HG02970 (cell line): ENCODE data around the gene FAM20A.
"Not testable (repeated sequence)": the region's sequence is repeated elsewhere in the genome, so short reads cannot be mapped to it uniquely, and the experiment has no call there.

Experiments used
- ATAC-seq: cut with Tn5 transposase; IDR thresholded peaks from one replicate; pipeline ENCODE4 v1.9.1; 2021; ENCODE audit warnings: mild to moderate bottlenecking, moderate library complexity, moderate number of reproducible peaks; ENCODE audit not compliant: unreplicated experiment, low FRiP score

FAM20A gene

DNA sequence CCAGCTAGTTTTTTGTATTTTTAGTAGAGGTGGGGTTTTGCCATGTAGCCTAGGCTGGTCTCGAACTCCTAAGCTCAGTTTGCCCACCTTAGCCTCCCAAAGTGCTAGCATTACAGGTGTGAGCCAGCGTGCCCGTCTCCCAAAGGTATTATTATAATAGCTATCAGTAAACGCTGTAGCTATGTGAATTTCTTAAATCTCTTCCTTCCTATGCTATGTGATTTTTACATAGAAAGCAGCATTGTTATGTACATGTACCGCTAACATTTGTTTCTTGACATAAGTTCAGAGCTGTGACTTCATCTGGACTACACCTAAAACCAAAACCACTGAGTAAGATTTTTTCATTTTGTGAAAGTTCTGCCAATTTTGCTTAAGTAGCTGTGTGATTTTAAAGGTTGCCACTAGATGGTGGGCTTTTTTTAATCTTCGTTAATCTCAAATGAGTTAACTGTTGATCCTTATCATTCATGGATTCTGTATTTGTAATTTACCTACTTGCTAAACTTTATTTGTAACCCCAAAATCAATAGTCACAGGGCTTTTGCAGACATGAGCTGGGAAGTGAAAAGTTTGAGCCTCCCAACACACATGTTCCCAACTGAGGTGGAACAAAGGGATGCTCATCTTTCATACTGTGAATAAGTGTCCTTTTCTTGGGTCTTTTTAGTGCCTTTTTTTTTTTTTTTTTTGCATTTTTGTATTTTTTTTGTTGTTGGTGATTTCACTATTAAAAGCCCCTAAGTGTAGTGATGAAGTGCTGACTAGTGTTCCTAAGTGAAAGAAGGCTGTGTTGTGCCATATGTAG, 67.1 kb downstream of the FAM20A start:
- no peak for ATAC-seq

- no peak for ATAC-seq
These were observed 68.3 kb downstream of the FAM20A start for GRCh38 chr17:68532826-68533225.

GRCh38 chr17:68531252-68531651, 69.9 kb downstream of the FAM20A start:
- ATAC-seq = no peak

GRCh38 chr17:68527314-68527713, 73.9 kb downstream of the FAM20A start:
- no peak for ATAC-seq

GRCh38 chr17:68526548-68526947, 74.6 kb downstream of the FAM20A start:
- ATAC-seq = no peak

DNA sequence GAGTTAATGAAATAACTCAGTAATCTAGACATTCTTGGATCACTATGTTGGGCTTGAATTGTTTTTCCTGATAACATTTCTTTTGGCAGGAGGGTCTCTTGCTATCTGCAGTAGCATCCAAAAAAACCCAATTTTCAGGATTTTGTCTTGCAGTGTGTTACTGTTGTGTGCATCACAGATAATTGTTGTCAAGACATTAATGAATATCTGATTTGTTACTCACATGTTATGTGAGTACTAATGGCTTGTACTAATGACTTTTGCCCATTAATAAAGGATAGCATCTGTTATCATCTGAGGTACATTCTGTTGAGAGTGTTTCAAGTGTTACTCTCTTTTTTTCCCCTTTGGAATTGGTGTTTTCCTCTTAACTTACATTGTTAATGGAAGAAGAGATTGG, 78.9 kb downstream of the FAM20A start:
- ATAC-seq = no peak

DNA sequence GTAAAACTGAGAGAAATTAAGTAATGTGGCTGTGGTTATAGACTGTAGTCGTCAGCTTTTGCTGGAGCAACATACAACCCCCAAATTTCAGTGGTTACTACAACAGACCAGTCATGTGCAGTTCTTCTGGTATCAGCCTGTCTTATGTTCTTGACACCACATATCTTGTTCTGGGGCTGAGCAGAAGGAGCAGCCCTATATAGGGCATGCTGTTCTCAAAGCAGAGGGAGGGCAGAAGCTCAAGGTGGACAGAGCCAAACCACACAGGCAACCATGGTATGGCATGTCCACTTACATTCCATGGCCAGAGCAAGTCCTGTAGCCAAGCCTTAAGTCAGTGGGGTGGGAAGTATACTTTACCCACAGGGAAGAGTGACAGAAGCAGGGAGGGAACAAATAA, 81.3 kb downstream of the FAM20A start:
- ATAC-seq = no peak

GRCh38 chr17:68519051-68519450, 82.1 kb downstream of the FAM20A start:
- ATAC-seq = not testable (repeated sequence)

DNA sequence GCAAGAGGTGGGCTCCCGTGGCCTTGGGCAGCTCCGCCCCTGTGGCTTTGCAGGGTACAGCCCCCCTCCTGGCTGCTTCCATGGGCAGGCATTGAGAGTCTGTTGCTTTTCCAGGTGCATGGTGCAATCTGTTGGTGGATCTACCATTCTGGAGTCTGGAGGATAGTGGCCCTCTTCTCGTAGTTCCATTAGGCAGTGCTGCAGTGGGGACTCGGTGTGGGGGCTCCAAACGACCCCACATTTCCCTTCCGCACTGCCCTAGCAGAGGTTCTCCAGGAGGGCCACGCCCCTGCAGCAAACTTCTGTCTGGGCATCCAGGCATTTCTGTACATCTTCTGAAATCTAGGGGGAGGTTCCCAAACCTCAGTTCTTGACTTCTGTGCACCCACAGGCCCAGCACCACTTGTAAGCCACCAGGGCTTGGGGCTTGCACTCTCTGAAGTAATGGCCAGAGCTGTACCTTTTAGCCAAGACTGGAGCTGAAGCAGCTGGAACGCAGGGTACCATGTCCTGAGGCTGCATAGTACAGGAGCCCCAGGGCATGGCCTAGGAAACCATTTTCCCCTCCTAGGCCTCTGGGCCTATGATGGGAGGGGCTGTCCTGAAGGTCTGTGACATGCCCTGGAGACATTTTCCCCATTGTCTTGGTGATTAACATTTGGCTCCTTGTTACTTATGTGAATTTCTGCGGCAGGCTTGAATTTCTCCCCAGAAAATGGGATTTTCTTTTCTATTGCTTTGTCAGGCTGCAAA, 82.9 kb downstream of the FAM20A start:
- no peak for ATAC-seq

GRCh38 chr17:68517605-68518004, 83.6 kb downstream of the FAM20A start:
- ATAC-seq = not testable (repeated sequence)

GRCh38 chr17:68516732-68517131, 84.4 kb downstream of the FAM20A start:
- ATAC-seq = no peak

DNA sequence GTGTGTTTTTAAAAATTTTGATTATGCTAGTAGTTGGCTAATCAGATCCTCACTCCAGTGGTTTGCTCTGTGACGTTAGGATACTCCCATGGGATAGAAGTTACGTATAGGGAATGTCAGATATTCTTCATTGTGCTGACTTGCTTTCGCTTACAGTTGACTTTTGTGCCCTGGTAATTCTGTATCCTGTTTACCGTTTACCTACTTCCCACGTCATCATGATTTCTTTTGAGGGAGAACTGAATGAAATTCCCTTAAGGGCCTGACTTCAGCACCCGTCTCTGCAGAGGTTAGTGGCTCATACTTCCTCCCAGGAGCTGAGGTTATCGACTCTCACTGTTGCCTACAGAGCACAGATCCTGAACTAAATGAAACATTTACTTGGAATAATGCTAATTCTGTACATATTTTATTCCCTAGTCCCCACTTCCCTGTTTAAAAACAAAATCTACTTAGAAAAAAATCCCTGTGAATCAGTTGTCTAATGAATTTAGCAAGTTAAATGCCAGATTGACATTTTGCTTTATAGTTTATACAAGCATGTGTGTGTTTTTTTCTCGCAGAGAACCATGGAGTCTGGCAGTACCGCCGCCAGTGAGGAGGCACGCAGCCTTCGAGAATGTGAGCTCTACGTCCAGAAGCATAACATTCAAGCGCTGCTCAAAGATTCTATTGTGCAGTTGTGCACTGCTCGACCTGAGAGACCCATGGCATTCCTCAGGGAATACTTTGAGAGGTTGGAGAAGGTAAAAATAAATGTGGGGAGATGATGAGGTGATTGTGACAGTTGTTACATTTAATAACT, 86.1 kb downstream of the FAM20A start:
- ATAC-seq = no peak

GRCh38 chr17:68513932-68514331, 87.2 kb downstream of the FAM20A start:
- ATAC-seq = no peak

GRCh38 chr17:68512960-68513474, 88.2 kb downstream of the FAM20A start:
- no peak for ATAC-seq

DNA sequence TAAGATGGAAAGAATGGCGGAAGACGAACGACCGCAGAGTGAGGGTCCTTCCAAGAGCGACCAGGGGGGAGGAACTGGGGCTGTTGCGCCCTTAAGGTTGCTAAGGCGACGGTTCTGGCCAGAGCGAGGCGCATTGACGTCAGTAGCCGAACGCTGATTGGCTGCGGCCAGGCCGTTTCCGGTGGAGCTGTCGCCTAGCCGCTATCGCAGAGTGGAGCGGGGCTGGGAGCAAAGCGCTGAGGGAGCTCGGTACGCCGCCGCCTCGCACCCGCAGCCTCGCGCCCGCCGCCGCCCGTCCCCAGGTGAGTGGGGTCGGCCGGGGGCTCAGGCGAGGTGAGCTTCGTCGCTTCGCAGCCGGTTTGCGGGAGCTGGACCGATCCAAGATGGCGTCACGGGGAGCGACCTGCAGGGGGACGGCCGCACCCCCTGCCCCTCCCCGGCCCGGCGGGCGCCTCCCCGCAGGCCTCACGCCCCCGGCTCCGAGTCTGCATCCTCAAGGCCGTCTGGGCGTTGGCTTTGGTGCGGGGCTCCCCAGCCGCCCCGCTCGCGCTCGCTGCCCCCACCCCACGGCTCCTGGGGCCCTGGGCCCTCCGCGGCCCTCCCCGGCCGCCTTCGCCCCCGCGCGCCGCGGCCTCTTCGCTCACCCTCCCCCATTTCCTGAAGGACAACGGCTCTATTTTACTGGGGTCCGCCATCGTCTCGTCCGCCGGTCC, 88.8 kb downstream of the FAM20A start, which contains the start of gene PRKAR1A:
Gene PRKAR1A, plus strand, starts transcription at position 184 of the 713 bp plus-strand sequence. CDS start 2,970 bp downstream, outside the sequence.
- ATAC-seq = peak; percentile 78

DNA sequence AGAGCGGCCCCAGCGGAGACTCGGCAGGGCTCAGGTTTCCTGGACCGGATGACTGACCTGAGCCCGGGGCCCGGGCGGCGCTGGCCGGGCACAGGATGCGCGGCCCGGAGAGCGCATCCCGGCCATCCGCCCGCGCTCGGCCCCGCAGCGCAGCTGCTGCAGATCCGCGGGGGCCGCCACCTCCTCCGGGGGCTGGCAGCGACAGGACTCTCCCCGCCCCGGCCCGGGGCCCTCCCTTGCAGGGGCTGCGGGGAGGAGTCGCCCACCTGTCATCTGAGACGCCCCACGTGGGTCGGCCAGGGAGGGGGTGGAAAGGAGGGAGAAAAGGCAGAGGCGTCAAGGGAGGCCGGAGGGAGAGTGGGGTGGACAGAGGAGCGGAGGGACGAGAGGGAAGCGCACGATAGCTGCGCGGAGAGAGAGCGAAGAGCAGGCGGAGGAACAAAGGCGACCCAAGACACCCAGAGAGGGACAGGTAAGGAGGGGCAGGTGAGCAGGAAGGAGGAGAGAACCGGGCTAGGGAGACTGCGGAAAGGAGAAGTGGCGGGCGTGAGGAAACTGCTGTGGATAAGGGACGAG, 89.4 kb downstream of the FAM20A start:
- ATAC-seq = peak; percentile 54

DNA sequence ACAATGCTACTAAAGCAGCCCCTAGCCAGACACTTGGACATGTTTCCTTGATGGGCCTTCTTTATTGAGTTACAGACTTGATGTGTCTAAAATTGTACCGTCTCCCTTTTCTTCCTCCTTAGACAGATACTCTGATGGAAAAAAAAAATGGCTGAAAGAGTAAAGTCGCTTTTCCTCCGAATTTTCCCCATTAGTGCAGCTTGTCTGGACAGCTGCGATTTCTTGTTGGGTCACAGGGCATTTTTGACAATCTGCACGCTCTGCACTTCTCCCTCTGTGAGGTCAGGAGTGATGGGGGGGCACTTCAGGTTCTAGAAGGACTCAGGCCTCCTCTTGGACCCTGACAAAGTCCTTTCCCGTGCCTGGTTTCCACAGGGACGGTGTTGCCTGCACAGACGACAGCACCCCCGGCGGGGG, 89.9 kb downstream of the FAM20A start:
- no peak for ATAC-seq

GRCh38 chr17:68509141-68510057, 91.8 kb downstream of the FAM20A start:
- ATAC-seq = no peak

- no peak for ATAC-seq
These were observed 93.6 kb downstream of the FAM20A start for GRCh38 chr17:68507576-68507975.
